Measurements from ENCODE around the gene LRRC40.

- TF ChIP-seq, protein P1, sequence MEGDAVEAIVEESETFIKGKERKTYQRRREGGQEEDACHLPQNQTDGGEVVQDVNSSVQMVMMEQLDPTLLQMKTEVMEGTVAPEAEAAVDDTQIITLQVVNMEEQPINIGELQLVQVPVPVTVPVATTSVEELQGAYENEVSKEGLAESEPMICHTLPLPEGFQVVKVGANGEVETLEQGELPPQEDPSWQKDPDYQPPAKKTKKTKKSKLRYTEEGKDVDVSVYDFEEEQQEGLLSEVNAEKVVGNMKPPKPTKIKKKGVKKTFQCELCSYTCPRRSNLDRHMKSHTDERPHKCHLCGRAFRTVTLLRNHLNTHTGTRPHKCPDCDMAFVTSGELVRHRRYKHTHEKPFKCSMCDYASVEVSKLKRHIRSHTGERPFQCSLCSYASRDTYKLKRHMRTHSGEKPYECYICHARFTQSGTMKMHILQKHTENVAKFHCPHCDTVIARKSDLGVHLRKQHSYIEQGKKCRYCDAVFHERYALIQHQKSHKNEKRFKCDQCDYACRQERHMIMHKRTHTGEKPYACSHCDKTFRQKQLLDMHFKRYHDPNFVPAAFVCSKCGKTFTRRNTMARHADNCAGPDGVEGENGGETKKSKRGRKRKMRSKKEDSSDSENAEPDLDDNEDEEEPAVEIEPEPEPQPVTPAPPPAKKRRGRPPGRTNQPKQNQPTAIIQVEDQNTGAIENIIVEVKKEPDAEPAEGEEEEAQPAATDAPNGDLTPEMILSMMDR (IDR thresholded peaks at IDR 0.05; ENCODE audit: insufficient read depth, low read length): no peak
- TF ChIP-seq REST (IDR thresholded peaks at IDR 0.05; ENCODE audit: insufficient replicate concordance, low read depth) (no peak), POLR2AphosphoS5 (IDR thresholded peaks at IDR 0.05; ENCODE audit: low read depth) (no peak)
These were observed 65.0 kb downstream of the LRRC40 start for GRCh38 chr1:70140343-70140742.

Measured in HL-60 (cell line).